Measurements from ENCODE around the gene MSANTD3.

MSANTD3 gene

DNA sequence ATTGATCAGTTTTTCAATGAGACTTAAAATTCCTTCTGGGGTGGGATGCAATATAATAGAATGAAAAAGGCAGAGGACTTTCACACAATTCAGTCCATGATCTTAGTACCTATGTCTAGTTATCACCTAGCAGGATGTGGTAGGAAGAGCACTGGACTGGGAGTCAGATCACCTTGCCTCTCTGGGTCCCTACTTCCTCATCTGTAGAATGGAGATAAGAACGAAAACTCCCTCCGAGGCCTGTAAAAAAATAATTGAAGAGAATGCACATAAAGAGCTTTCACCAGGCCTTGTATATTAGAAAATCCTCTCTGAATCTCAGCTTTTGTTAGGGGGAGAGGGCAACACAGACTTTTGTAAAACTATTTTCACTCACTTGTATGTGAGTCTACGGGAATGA is 45.3 kb downstream of the MSANTD3 start:
- Histone ChIP-seq H3K9me3 (ENCODE audit: control insufficient read depth in 1 of 2, low read length in 2 of 2) (no peaks in the 10 kb centered on the region), H3K36me3 (ENCODE audit: control insufficient read depth in 1 of 2, insufficient read depth in 2 of 2, low read length in 2 of 2) (no peaks in the 10 kb centered on the region), H3K4me1 (ENCODE audit: control insufficient read depth in 1 of 2, insufficient read depth in 2 of 2, low read length in 2 of 2) (peaks cover 0 to 5% of the 10 kb centered on the region in 2 donors), H3K27ac (ENCODE audit: low read length) (no peak overlapping the region), H3K4me3 (ENCODE audit: low read depth in 1 of 2, low read length in 2 of 2) (peak overlapping the region in 1 of 2 donors; percentile 49), H3K27me3 (ENCODE audit: low read depth, low read length) (no peaks in the 10 kb centered on the region)

DNA sequence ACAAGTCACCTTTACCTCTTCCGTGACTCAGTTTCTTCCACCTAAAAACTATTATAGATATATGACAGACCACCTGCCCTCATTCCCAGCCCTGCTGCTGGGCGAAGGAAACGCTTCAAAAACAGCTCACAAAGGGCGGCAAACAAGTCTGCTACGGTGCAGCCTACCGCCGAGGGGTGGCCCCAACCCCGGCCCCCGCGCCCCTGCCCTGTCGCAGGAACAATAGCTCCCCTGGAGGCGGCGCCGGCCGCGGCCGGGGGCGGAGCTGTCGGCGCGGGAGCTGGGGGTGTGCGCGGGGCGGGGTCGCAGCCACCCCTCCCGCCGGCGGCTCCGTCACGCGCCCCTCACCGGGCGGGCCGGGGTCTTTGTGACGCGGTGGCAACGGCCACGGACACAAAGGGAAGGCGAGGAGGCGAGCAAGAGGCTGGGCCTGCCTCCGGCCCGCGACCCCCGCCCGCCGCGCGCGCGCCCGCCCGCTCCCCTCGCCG is 45.9 kb downstream of the MSANTD3 start, which contains the start of gene TMEFF1:
TSS of gene TMEFF1 (plus strand) at position 362 of the 488 bp plus-strand sequence. CDS start 396 bp downstream, outside the sequence.
- Histone ChIP-seq H3K9me3 (ENCODE audit: control insufficient read depth in 1 of 2, low read length in 2 of 2) (no peaks in the 10 kb centered on the region), H3K27me3 (ENCODE audit: low read depth, low read length) (no peaks in the 10 kb centered on the region), H3K4me1 (ENCODE audit: control insufficient read depth in 1 of 2, insufficient read depth in 2 of 2, low read length in 2 of 2) (peaks cover 0 to 5% of the 10 kb centered on the region in 2 donors), H3K36me3 (ENCODE audit: control insufficient read depth in 1 of 2, insufficient read depth in 2 of 2, low read length in 2 of 2) (no peaks in the 10 kb centered on the region), H3K27ac (ENCODE audit: low read length) (no peak within 1 kb of the TSS), H3K4me3 (ENCODE audit: low read depth in 1 of 2, low read length in 2 of 2) (peak within 1 kb of the TSS in 1 of 2 donors; percentile 81)

GRCh38 chr9:100473276-100474081 is 46.5 kb downstream of the MSANTD3 start:
- peaks cover 0 to 5% of the 10 kb centered on the region in 2 donors for H3K4me1 ChIP-seq (ENCODE audit: control insufficient read depth in 1 of 2, insufficient read depth in 2 of 2, low read length in 2 of 2)
- H3K27ac ChIP-seq (ENCODE audit: low read length), result no peak overlapping the region
- peak overlapping the region in 1 of 2 donors; percentile 81 for H3K4me3 ChIP-seq (ENCODE audit: low read depth in 1 of 2, low read length in 2 of 2)
- no peaks in the 10 kb centered on the region for H3K36me3 ChIP-seq (ENCODE audit: control insufficient read depth in 1 of 2, insufficient read depth in 2 of 2, low read length in 2 of 2)
- H3K27me3 ChIP-seq (ENCODE audit: low read depth, low read length), result no peaks in the 10 kb centered on the region
- no peaks in the 10 kb centered on the region for H3K9me3 ChIP-seq (ENCODE audit: control insufficient read depth in 1 of 2, low read length in 2 of 2)

DNA sequence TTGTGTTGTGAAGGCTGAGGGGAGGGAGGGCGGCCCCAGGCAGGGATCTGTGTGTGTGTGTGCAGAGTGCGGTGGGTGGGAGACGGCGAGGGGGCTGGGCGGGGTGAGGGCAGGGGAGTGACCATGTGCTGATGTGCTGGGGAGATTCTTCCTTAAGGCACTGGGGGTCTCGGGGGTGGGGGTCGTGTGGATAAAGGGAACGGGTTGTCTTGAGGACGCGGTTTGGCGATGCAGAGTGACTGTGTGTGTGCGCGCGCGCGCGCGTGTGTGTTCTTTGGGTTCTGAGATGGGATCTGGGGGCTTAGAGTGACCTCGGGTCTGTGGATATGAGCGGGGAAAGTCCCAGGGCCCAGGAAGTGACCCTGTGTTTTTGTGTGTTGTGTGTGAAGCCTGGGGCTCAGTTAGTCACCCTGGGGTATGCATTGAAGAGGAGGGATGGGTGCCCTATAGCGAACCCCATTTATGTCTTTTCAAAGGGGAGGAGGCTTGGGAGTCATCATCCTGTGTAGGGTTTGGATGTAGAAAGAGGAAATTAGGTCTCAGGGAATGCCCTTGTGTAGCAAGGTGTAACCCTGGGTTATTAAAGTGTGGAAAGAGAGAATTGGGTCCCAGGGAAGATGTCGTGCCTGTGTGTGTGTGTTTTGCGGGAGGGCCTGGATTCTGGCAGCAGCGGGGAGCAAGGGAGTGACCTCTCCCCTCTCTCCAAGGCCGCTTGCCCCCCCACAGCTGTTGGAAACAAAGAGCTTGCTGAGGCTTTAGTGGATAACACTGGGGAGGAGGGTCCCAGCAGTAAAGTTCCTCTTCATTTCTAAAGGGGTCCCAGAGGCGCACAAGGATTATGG is 47.4 kb downstream of the MSANTD3 start:
- Histone ChIP-seq H3K27ac (ENCODE audit: low read length) (no peak overlapping the region), H3K4me1 (ENCODE audit: control insufficient read depth in 1 of 2, insufficient read depth in 2 of 2, low read length in 2 of 2) (peaks cover 0 to 5% of the 10 kb centered on the region in 2 donors), H3K9me3 (ENCODE audit: control insufficient read depth in 1 of 2, low read length in 2 of 2) (no peaks in the 10 kb centered on the region), H3K27me3 (ENCODE audit: low read depth, low read length) (no peaks in the 10 kb centered on the region), H3K36me3 (ENCODE audit: control insufficient read depth in 1 of 2, insufficient read depth in 2 of 2, low read length in 2 of 2) (no peaks in the 10 kb centered on the region), H3K4me3 (ENCODE audit: low read depth in 1 of 2, low read length in 2 of 2) (peak overlapping the region in 1 of 2 donors; percentile 81)

DNA sequence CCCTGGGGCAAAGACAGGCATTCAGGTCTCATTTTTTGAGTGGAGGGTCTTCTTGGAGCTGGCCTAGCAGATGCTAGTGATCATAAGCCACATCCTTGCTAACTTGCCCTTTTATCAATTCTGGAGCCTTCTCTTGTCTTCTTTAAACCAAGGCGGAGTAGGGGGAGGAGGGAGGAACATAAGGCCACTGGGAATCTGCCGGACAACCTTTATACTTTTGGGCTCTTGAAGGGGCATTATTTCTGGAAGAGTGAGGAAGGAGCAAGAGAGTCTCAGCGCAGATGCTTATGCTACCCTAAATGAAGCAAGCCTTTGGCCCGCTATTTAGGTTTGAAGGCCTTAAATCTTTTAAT is 48.0 kb downstream of the MSANTD3 start:
- no peaks in the 10 kb centered on the region for H3K27me3 ChIP-seq (ENCODE audit: low read depth, low read length)
- no peak overlapping the region for H3K4me3 ChIP-seq (ENCODE audit: low read depth in 1 of 2, low read length in 2 of 2)
- peaks cover 0 to 5% of the 10 kb centered on the region in 2 donors for H3K4me1 ChIP-seq (ENCODE audit: control insufficient read depth in 1 of 2, insufficient read depth in 2 of 2, low read length in 2 of 2)
- H3K27ac ChIP-seq (ENCODE audit: low read length), result no peak overlapping the region
- H3K36me3 ChIP-seq (ENCODE audit: control insufficient read depth in 1 of 2, insufficient read depth in 2 of 2, low read length in 2 of 2), result no peaks in the 10 kb centered on the region
- H3K9me3 ChIP-seq (ENCODE audit: control insufficient read depth in 1 of 2, low read length in 2 of 2), result peaks cover 0 to 5% of the 10 kb centered on the region in 2 donors

GRCh38 chr9:100477241-100477640 is 50.3 kb downstream of the MSANTD3 start:
- H3K4me1 ChIP-seq (ENCODE audit: control insufficient read depth in 1 of 2, insufficient read depth in 2 of 2, low read length in 2 of 2), result peaks cover 0 to 5% of the 10 kb centered on the region in 2 donors
- peaks cover 0 to 6% of the 10 kb centered on the region in 2 donors for H3K9me3 ChIP-seq (ENCODE audit: control insufficient read depth in 1 of 2, low read length in 2 of 2)
- no peak overlapping the region for H3K27ac ChIP-seq (ENCODE audit: low read length)
- no peak overlapping the region for H3K4me3 ChIP-seq (ENCODE audit: low read depth in 1 of 2, low read length in 2 of 2)
- no peaks in the 10 kb centered on the region for H3K27me3 ChIP-seq (ENCODE audit: low read depth, low read length)
- no peaks in the 10 kb centered on the region for H3K36me3 ChIP-seq (ENCODE audit: control insufficient read depth in 1 of 2, insufficient read depth in 2 of 2, low read length in 2 of 2)

DNA sequence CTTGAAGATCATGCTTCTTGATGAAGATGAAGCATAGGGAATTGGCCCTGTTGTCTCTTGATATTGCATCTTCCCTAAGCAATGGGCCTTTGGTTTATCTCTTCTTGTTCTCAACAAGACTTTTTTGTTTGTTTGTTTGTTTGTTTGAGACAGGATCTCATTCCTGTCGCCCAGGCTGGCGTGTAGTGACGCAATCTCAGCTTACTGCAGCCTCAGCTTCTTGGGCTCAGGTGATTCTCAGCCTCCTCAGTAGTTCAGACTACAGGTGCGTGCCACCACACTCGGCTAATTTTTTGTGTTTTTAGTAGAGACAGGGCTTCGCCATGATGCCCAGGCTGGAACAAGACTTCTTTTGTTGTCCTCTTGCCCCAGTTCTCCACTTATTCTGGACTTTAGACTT is 51.2 kb downstream of the MSANTD3 start:
- Histone ChIP-seq H3K27ac (ENCODE audit: low read length) (no peak overlapping the region), H3K4me1 (ENCODE audit: control insufficient read depth in 1 of 2, insufficient read depth in 2 of 2, low read length in 2 of 2) (peaks cover 0 to 5% of the 10 kb centered on the region in 2 donors), H3K27me3 (ENCODE audit: low read depth, low read length) (no peaks in the 10 kb centered on the region), H3K36me3 (ENCODE audit: control insufficient read depth in 1 of 2, insufficient read depth in 2 of 2, low read length in 2 of 2) (no peaks in the 10 kb centered on the region), H3K9me3 (ENCODE audit: control insufficient read depth in 1 of 2, low read length in 2 of 2) (peaks cover 0 to 6% of the 10 kb centered on the region in 2 donors), H3K4me3 (ENCODE audit: low read depth in 1 of 2, low read length in 2 of 2) (no peak overlapping the region)

GRCh38 chr9:100479820-100480219 is 52.9 kb downstream of the MSANTD3 start:
- Histone ChIP-seq H3K36me3 (ENCODE audit: control insufficient read depth in 1 of 2, insufficient read depth in 2 of 2, low read length in 2 of 2) (no peaks in the 10 kb centered on the region), H3K4me3 (ENCODE audit: low read depth in 1 of 2, low read length in 2 of 2) (no peak overlapping the region), H3K9me3 (ENCODE audit: control insufficient read depth in 1 of 2, low read length in 2 of 2) (peaks cover 0 to 6% of the 10 kb centered on the region in 2 donors), H3K27ac (ENCODE audit: low read length) (no peak overlapping the region), H3K4me1 (ENCODE audit: control insufficient read depth in 1 of 2, insufficient read depth in 2 of 2, low read length in 2 of 2) (no peaks in the 10 kb centered on the region), H3K27me3 (ENCODE audit: low read depth, low read length) (no peaks in the 10 kb centered on the region)

GRCh38 chr9:100485196-100485595 is 58.3 kb downstream of the MSANTD3 start:
- H3K4me3 ChIP-seq (ENCODE audit: low read depth in 1 of 2, low read length in 2 of 2), result no peak overlapping the region
- no peaks in the 10 kb centered on the region for H3K36me3 ChIP-seq (ENCODE audit: control insufficient read depth in 1 of 2, insufficient read depth in 2 of 2, low read length in 2 of 2)
- no peaks in the 10 kb centered on the region for H3K27me3 ChIP-seq (ENCODE audit: low read depth, low read length)
- no peak overlapping the region for H3K27ac ChIP-seq (ENCODE audit: low read length)
- no peaks in the 10 kb centered on the region for H3K9me3 ChIP-seq (ENCODE audit: control insufficient read depth in 1 of 2, low read length in 2 of 2)
- no peaks in the 10 kb centered on the region for H3K4me1 ChIP-seq (ENCODE audit: control insufficient read depth in 1 of 2, insufficient read depth in 2 of 2, low read length in 2 of 2)

DNA sequence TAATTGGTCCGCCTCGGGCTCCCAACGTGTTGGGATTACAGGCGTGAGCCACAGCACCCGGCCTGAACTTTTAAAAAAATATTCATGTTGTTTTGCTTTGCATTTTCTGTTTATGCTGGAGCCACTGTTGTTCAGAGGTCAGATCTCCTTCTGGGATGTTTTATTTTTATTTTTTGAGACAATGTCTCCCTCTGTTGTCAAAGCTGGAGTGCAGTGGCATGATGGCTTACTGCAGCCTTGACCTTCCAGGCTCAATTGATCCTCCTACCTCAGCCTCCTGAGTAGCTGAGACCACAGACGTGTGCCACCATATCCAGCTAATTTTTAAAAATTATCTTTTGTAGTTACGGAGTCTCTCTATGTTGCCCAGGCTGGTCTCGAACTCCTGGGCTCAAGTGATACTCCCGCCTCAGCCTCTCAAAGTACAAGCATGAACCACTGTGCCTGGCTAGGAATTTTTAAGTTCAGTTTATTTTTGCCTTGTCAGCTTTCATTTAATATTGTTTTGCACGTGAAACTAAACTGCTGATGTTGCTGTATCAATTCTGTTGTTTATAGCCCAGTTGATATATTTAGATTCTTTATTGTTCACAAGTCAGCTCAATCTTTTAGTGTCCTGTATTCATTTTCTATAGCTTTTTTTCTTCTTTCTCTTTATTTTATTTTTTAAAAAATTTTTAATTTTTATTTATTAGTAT is 59.7 kb downstream of the MSANTD3 start:
- no peaks in the 10 kb centered on the region for H3K27me3 ChIP-seq (ENCODE audit: low read depth, low read length)
- no peaks in the 10 kb centered on the region for H3K4me1 ChIP-seq (ENCODE audit: control insufficient read depth in 1 of 2, insufficient read depth in 2 of 2, low read length in 2 of 2)
- H3K9me3 ChIP-seq (ENCODE audit: control insufficient read depth in 1 of 2, low read length in 2 of 2), result no peaks in the 10 kb centered on the region
- no peak overlapping the region for H3K4me3 ChIP-seq (ENCODE audit: low read depth in 1 of 2, low read length in 2 of 2)
- H3K36me3 ChIP-seq (ENCODE audit: control insufficient read depth in 1 of 2, insufficient read depth in 2 of 2, low read length in 2 of 2), result no peaks in the 10 kb centered on the region
- no peak overlapping the region for H3K27ac ChIP-seq (ENCODE audit: low read length)

DNA sequence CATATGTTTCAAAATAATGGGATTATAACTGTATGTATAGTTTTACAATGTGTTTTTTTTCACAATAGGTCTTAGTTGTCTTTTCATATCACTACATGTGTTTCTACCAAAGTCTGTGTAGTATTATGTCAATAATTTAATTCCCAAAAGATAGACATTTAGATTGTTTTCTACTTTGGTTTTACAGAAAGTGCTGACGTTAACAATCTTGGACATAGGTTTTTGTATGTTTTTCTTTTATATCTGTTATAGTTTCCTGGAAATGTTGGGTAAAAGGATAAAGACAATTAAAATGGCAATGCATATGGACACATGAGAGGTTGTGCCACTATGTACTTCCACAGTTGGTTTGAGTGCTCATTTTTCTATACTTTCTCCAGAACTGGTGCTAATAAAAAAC is 61.2 kb downstream of the MSANTD3 start:
- H3K9me3 ChIP-seq (ENCODE audit: control insufficient read depth in 1 of 2, low read length in 2 of 2), result no peaks in the 10 kb centered on the region
- H3K4me1 ChIP-seq (ENCODE audit: control insufficient read depth in 1 of 2, insufficient read depth in 2 of 2, low read length in 2 of 2), result no peaks in the 10 kb centered on the region
- no peaks in the 10 kb centered on the region for H3K27me3 ChIP-seq (ENCODE audit: low read depth, low read length)
- H3K36me3 ChIP-seq (ENCODE audit: control insufficient read depth in 1 of 2, insufficient read depth in 2 of 2, low read length in 2 of 2), result no peaks in the 10 kb centered on the region
- no peak overlapping the region for H3K27ac ChIP-seq (ENCODE audit: low read length)
- no peak overlapping the region for H3K4me3 ChIP-seq (ENCODE audit: low read depth in 1 of 2, low read length in 2 of 2)
